Kasumi-1 (cell line): Measurements from ENCODE around the gene RFX4.
"Not testable (repeated sequence)": the region's sequence is repeated elsewhere in the genome, so short reads cannot be mapped to it uniquely, and the experiment has no call there.

Source experiments
- DNase-seq, 2 experiments: peaks; one replicate each; lab custom pipeline; 2025; lab: John Stamatoyannopoulos, UW

The RFX4 gene

GRCh38 chr12:106594447-106594846 lies 11.6 kb downstream of the RFX4 start:
- DNase-seq, result no peak

GRCh38 chr12:106595268-106595667 lies 12.5 kb downstream of the RFX4 start:
- DNase-seq, result no peak

GRCh38 chr12:106598003-106598402 lies 15.2 kb downstream of the RFX4 start:
- DNase-seq, result no peak

- no peak for DNase-seq
Observed at GRCh38 chr12:106599302-106599701, 16.5 kb downstream of the RFX4 start.

DNA sequence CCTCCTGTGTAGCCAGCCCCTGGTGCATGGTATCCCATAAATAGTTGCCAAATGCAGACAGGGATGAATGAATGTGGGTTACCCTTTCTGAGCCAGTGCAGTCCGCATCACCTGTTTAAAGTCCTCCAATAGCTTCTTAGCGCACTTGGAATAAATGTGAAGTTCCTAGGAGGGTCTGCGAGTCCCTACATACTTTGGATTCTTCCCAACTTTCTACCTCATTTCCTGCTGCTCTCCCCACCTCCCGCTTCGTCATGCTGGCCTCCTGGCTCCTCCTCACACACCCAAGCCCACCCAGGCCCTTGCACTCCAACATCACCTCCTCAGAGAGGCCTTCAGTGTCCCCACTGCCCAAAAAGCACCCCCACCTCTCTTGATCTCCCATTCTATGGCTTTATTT lies 17.7 kb downstream of the RFX4 start:
- DNase-seq, result no peak

GRCh38 chr12:106601031-106601430 lies 18.2 kb downstream of the RFX4 start:
- DNase-seq, result no peak

DNA sequence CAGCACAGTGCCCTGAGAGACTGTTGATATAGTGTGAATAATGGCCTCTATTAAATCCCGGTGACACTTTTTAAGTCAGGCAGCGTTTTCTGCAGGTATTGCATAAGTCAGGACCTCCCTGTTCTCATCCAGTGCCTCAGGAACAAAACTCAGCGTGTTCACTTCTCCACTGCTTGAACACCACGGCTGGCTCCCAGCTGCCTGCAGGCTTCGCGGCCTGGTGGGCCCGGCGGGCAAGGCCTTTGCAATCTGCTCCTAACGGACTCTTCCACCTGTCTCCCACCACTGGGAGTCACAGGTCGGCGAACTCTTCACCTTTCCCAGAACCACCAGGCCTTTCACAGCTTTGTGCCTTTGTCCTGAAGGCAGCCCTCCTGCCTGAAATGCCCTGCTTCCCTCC lies 18.7 kb downstream of the RFX4 start:
- DNase-seq, result no peak

DNA sequence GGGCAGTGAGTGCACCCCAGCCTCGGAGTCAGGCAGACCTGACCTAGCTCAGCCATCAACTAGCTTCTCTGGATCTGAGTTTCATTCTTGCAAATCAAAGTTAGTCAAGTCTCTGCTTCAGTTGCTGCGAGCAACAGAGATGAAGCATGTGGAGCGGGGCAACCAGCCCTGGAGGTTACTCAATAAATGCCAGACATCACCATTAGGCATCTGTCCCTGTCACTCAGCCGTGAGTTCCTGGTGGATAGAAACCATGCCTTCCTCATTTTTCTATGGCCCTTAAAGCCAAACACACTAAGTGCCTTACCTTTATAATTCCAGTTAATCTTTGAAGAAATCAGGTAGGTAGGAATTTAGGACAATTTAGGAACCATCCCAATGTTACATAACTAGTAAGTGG lies 19.3 kb downstream of the RFX4 start:
- DNase-seq, result no peak

DNA sequence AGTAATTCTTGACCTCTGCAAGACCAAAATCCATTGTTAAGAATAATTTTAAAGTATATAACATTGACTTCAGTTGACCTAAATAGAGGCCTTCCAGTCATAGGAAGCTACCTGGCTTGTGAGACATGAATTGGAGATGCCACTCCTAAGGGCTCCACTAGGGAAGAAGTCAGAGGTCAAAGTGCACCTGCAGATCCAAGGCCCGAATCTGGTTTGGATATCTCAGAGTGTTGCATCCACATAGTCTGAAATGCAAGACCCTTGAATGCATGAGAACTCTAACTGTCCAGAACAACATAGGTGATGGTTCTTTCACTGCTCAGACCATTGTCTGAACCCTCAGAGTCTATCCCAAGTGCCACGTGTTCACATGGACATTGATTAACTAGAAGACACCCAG lies 22.4 kb downstream of the RFX4 start:
- no peak for DNase-seq

GRCh38 chr12:106620588-106620987 lies 37.8 kb downstream of the RFX4 start:
- not testable (repeated sequence) for DNase-seq

DNA sequence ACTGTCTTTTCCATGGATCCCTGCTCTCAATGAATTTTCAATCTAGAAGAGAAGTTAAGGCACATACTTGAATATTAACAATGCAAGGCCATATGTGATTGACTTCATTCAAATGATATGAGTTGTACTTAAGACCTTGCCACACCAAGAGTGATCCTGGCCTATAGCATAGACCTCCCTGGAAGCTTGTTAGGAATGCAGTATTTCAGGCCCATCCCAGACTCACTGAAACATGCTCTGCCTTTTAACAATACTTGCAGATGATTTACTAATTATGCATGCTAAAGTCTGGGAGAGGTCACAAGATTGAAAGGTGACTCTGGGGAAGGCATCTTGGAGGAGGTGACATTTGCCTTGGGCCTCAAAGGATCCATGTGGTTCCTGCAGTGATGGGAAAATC lies 43.2 kb downstream of the RFX4 start:
- DNase-seq, result no peak

DNA sequence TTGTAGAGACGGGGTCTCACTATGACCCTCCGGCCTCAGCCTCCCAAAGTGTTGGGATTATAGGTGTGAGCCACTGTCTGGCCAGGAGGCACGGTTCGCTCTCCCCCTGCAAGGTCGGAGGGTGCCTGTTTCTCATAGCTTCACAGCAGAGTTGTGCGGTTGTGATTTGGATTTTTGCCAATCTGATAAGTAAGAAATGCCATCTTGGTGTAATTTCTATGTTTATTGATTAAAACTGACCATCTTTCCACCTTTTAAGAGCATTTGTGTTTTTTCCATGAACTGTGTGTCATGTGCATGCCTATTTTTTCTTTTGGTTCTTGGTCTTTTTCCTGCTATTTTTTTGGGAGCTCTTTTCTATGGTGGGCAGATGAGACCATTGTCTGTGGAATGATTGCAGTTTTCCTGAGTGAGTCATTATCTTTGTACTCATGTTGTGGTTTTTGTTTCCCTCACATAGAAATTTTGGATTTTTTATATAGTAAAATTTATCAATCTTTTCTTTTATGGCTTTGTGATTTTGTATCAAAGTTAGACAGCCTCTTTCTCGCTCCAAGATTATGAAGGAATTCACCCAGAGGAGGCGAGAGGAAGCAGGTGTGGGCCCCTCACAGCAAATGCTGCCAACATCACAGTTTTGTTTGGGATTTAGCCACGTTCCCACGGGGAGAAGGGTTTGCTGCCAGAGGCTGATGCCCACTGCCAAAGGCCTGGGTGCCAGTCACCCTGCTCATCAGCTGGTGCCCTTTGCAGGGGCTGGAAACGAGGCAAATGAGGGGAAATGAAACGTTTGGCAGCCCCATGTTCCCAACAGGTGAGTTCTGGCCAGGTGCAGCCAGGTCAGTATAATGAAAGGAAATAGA lies 47.2 kb downstream of the RFX4 start:
- DNase-seq, result no peak

DNA sequence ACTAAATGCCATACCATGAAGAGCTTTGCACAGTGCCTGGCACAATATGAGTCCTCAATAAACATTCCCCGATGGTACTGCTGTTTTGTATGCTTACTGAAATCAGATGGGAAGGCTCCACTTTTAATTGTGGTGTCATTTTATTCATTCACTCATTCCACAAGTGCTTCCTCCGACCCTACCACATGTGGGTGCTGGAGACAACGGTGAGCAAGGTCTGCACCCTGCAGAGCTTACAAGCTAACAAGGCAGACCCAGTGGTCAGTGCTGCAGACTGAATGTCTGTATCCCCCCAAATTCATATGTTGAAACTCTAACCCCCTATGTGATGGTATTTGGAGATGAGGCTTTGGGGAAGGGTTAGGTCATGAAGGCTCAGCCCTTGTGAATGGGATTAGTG lies 48.3 kb downstream of the RFX4 start:
- DNase-seq, result no peak

DNA sequence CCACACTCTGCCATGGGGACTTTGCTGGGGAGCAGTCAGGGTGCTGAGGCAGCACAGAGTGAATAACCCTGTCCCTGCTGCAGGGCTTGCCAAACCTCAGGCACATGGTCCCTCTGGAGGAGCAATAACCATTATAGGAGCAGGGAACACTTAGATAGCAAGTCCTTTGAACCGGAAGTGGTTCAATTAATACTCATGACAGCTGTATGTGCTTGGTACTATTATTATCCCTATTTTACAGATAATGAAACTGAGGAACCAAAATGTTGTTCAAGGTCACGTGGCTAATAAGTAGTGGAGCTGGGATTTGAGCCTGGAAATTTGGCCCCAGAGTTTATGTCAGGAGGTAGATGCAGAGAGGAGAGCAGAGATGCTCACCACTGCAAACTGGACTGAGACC lies 49.0 kb downstream of the RFX4 start:
- no peak for DNase-seq

GRCh38 chr12:106632797-106633450 lies 50.1 kb downstream of the RFX4 start:
- no peak for DNase-seq

DNA sequence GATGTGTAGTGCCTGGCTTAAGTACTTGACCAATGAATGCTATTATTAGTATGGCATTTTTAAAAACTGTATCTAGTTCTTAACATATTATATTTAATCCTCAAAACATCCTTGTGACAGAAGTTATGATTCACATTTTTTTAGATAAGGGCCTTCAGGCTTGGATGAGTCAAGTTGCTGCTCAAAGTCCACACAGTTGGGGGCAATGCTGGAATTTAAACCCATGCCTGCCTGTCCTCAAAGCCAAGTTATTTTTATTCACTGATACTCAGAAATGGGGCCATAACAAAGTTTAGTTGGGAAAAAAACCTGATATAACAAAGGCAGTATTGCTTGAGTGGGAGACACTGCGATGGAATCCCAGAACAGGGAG lies 50.6 kb downstream of the RFX4 start:
- DNase-seq, result no peak

- no peak for DNase-seq
Observed at GRCh38 chr12:106634206-106634605, 51.4 kb downstream of the RFX4 start.

DNA sequence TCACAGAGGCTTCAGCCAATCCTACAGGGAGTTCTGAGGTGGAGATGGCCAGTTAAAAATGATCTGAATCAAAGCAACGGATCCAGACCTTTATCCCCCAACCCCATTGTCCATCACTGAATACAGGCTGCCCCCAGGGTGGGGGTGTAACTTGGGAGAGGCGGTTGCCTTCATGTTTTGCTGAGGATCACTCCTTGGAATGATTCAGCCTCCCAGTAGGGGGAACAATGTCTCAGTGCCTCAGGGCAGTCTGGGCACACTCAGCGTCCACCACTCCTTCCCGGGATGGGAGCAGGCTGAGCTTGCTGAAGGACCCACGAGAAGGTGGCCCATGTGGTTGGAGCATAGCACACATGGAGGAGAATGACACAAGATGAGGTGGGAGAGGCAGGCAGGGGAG lies 60.2 kb downstream of the RFX4 start:
- DNase-seq, result no peak

DNA sequence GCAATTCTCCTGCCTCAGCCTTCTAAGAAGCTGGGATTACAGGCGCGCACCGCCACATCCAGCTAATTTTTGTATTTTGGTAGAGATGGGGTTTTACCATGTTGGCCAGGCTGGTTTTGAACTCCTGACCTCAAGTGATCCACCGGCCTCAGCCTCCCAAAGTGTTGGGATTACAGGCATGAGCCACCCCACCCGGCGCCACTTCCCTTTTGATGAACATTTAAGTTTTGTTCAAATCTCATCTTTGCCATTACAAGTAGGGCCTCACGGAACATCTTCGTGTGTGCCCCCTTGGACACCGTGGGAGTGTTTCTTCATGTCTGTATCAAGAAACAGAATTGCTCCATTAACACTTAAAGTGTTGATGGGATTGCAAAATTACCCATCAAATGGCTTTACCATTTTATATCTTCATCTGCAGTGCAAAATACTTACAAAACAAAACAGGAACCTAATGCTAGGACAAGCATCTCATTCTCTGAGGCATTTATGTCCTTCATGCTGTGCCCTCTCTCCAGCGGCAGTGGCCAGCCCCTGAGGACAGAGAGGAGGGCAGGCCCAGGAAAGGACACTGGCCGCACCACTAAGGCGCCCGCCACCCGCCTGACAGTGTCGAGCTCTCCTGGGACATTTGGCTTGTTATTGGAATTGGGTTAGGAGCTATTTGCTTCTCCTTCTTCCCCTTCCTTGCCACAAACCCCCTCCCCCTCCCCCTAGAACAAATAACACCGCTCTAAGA lies 61.7 kb downstream of the RFX4 start:
- no peak for DNase-seq

DNA sequence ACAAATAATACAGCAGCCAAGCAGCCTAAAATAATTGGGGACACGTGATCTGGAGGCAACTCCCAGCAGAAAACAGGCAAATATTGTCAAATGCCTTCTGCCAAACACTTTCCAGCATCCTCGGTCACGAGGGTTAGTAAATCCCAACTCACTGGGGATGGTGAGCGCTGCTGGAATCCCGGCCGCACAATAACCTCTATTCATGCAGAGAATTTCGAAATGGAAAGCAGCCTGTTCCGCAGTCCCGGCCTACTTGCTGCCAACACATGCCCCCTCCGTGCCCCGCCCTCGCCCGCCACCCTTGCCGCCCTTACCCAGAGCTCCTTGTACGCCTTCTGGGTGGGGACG lies 62.2 kb downstream of the RFX4 start:
- DNase-seq, result no peak

- DNase-seq, result no peak
Observed at GRCh38 chr12:106645465-106646330, 62.9 kb downstream of the RFX4 start.

DNA sequence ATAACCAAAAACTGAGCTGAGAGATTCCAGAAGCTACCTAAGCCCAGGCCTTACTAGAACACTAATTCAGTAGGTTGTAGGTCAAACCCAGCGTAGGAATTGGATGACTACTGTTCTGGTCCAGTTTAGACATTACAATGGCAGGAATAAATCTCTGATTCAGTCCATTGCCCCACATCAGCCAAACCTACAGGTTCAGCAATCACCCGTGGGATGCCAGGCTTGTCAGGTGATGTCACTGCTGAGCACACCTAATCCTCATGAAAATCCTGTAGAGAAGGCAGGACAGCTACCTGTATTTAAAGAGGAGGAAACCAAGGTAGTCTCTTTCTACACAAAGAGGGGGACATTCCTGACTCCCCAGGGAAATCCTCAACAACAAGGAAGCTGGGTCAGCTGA lies 63.7 kb downstream of the RFX4 start:
- no peak for DNase-seq
